ENCODE results near the gene CFAP46.

- TF ChIP-seq POLR2A (IDR thresholded peaks at IDR 0.05): no peak
- TF ChIP-seq, protein P1, sequence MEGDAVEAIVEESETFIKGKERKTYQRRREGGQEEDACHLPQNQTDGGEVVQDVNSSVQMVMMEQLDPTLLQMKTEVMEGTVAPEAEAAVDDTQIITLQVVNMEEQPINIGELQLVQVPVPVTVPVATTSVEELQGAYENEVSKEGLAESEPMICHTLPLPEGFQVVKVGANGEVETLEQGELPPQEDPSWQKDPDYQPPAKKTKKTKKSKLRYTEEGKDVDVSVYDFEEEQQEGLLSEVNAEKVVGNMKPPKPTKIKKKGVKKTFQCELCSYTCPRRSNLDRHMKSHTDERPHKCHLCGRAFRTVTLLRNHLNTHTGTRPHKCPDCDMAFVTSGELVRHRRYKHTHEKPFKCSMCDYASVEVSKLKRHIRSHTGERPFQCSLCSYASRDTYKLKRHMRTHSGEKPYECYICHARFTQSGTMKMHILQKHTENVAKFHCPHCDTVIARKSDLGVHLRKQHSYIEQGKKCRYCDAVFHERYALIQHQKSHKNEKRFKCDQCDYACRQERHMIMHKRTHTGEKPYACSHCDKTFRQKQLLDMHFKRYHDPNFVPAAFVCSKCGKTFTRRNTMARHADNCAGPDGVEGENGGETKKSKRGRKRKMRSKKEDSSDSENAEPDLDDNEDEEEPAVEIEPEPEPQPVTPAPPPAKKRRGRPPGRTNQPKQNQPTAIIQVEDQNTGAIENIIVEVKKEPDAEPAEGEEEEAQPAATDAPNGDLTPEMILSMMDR (IDR thresholded peaks at IDR 0.05): no peak
Observed at GRCh38 chr10:132881186-132881920, 61.0 kb downstream of the CFAP46 start.

All from adrenal gland (tissue), 5 donors.